Measurements from ENCODE around the gene LRCH2.

Gene LRCH2

GRCh38 chrX:115204040-115204439 is 29.9 kb downstream of the LRCH2 start:
- DNase-seq (ENCODE audit: low read depth in 2 of 2), result no peak

GRCh38 chrX:115192244-115192700 is 41.6 kb downstream of the LRCH2 start:
- no peak for DNase-seq (ENCODE audit: low read depth in 2 of 2)

GRCh38 chrX:115191490-115192243 is 42.2 kb downstream of the LRCH2 start:
- no peak for DNase-seq (ENCODE audit: low read depth in 2 of 2)

GRCh38 chrX:115190636-115191489 is 43.0 kb downstream of the LRCH2 start:
- DNase-seq (ENCODE audit: low read depth in 2 of 2), result no peak

GRCh38 chrX:115189646-115190635 is 44.0 kb downstream of the LRCH2 start:
- no peak for DNase-seq (ENCODE audit: low read depth in 2 of 2)

GRCh38 chrX:115189110-115189509 is 44.8 kb downstream of the LRCH2 start, which contains the start of gene RBMXL3:
TSS of gene RBMXL3 (plus strand) at chrX:115189410. CDS start at chrX:115189442, 32 bp downstream.
- no peak for DNase-seq (ENCODE audit: low read depth in 2 of 2)

GRCh38 chrX:115183980-115184379 is 49.9 kb downstream of the LRCH2 start:
- no peak for DNase-seq (ENCODE audit: low read depth in 2 of 2)

- no peak for DNase-seq (ENCODE audit: low read depth in 2 of 2)
Measured at GRCh38 chrX:115178473-115178872, 55.4 kb downstream of the LRCH2 start.

- no peak for DNase-seq (ENCODE audit: low read depth in 2 of 2)
Measured at GRCh38 chrX:115177932-115178331, 56.0 kb downstream of the LRCH2 start.

GRCh38 chrX:115174548-115174947 is 59.3 kb downstream of the LRCH2 start:
- DNase-seq (ENCODE audit: low read depth in 2 of 2), result no peak

GRCh38 chrX:115173181-115173580 is 60.7 kb downstream of the LRCH2 start:
- no peak for DNase-seq (ENCODE audit: low read depth in 2 of 2)

- DNase-seq (ENCODE audit: low read depth in 2 of 2), result no peak
Measured at GRCh38 chrX:115147220-115147619, 86.7 kb downstream of the LRCH2 start.

- no peak for DNase-seq (ENCODE audit: low read depth in 2 of 2)
Measured at GRCh38 chrX:115142057-115142456, 91.8 kb downstream of the LRCH2 start.

- no peak for DNase-seq (ENCODE audit: low read depth in 2 of 2)
Measured at GRCh38 chrX:115138040-115138439, 95.9 kb downstream of the LRCH2 start.

GRCh38 chrX:115134382-115134781 is 99.5 kb downstream of the LRCH2 start:
- DNase-seq (ENCODE audit: low read depth in 2 of 2), result no peak

GRCh38 chrX:115112411-115112810 is 121.5 kb downstream of the LRCH2 start:
- no peak for DNase-seq (ENCODE audit: low read depth in 2 of 2)

GRCh38 chrX:115098897-115099296 is 135.0 kb downstream of the LRCH2 start:
- DNase-seq (ENCODE audit: low read depth in 2 of 2), result no peak

- DNase-seq (ENCODE audit: low read depth in 2 of 2), result no peak
Measured at GRCh38 chrX:115093191-115093590, 140.7 kb downstream of the LRCH2 start.

GRCh38 chrX:115089419-115089818 is 144.5 kb downstream of the LRCH2 start:
- DNase-seq (ENCODE audit: low read depth in 2 of 2), result no peak

- DNase-seq (ENCODE audit: low read depth in 2 of 2), result no peak
Measured at GRCh38 chrX:115068896-115069295, 165.0 kb downstream of the LRCH2 start.

GRCh38 chrX:115067812-115068211 is 166.1 kb downstream of the LRCH2 start:
- no peak for DNase-seq (ENCODE audit: low read depth in 2 of 2)

- no peak for DNase-seq (ENCODE audit: low read depth in 2 of 2)
Measured at GRCh38 chrX:115065304-115065703, 168.6 kb downstream of the LRCH2 start.
